GM23338 (cell line): ENCODE results near the gene ECPAS. TPM values are rescaled to one million over a fixed set of nuclear protein-coding genes. Genes with fewer than 3 reads are reported as not detected.

Experiments used
- ATAC-seq: fragments of 200-7000 bp; cut with Tn5 transposase; 3 replicates; pipeline ENCODE4 v1.9.1; 2020
- DNase-seq: peaks from one replicate; pipeline ENCODE4 v3.0.0-alpha.2; 2015; ENCODE audit warnings: low spot score
- H2AFZ ChIP-seq: fragments of 200-600 bp; sonication (generic); 2 replicates; pipeline ENCODE4 v1.8.0; 2016; ENCODE audit warnings: antibody characterized with exemption, mild to moderate bottlenecking, moderate library complexity
- H3F3A ChIP-seq: fragments of 200-600 bp; sonication (generic); replicated peaks from 2 replicates; pipeline ENCODE4 v1.8.0; 2017; ENCODE audit warnings: antibody characterized with exemption, mixed run types, low read depth
- H3K27ac ChIP-seq: fragments of 200-600 bp; sonication (generic); 2 replicates; pipeline ENCODE4 v1.6.1; 2016; ENCODE audit warnings: low read depth
- H3K27me3 ChIP-seq: fragments of 200-600 bp; sonication (generic); 2 replicates; pipeline ENCODE4 v1.8.0; 2016; ENCODE audit warnings: mild to moderate bottlenecking, mixed run types, moderate library complexity; ENCODE audit not compliant: insufficient read depth
- H3K36me3 ChIP-seq: fragments of 200-600 bp; sonication (generic); 2 replicates; pipeline ENCODE4 v1.8.0; 2016; ENCODE audit warnings: mild to moderate bottlenecking; ENCODE audit not compliant: insufficient read depth
- H3K4me1 ChIP-seq: fragments of 200-600 bp; sonication (generic); 2 replicates; pipeline ENCODE4 v1.8.0; 2016; ENCODE audit warnings: mild to moderate bottlenecking, moderate library complexity; ENCODE audit not compliant: insufficient read depth
- H3K4me2 ChIP-seq: fragments of 200-600 bp; sonication (generic); 2 replicates; pipeline ENCODE4 v1.7.1; 2017; ENCODE audit warnings: mixed run types
- H3K4me3 ChIP-seq: fragments of 200-600 bp; sonication (generic); 2 replicates; pipeline ENCODE4 v1.6.1; 2016; ENCODE audit warnings: mixed run types
- H3K79me2 ChIP-seq: fragments of 200-600 bp; sonication (generic); replicated peaks from 2 replicates; pipeline ENCODE4 v1.8.0; 2017; ENCODE audit warnings: mild to moderate bottlenecking; ENCODE audit not compliant: insufficient read depth
- H3K9me2 ChIP-seq: fragments of 200-600 bp; sonication (generic); 2 replicates; pipeline ENCODE4 v1.8.0; 2017; ENCODE audit not compliant: insufficient read depth
- H4K20me1 ChIP-seq: fragments of 200-600 bp; sonication (generic); replicated peaks from 2 replicates; pipeline ENCODE4 v1.8.0; 2017; ENCODE audit warnings: mild to moderate bottlenecking; ENCODE audit not compliant: insufficient read depth
- H3K27ac Mint-ChIP-seq: 2 replicates; pipeline ENCODE4 v1.8.0; 2020; ENCODE audit warnings: inconsistent platforms, mild to moderate bottlenecking, moderate library complexity, mixed read lengths
- H3K27me3 Mint-ChIP-seq: 3 replicates; pipeline ENCODE4 v1.8.0; 2022; ENCODE audit warnings: low read depth, mild to moderate bottlenecking, moderate library complexity, mixed read lengths, inconsistent platforms; ENCODE audit not compliant: insufficient read depth, poor library complexity
- H3K36me3 Mint-ChIP-seq: 3 replicates; pipeline ENCODE4 v1.8.0; 2021; ENCODE audit warnings: low read depth, mild to moderate bottlenecking, inconsistent platforms, moderate library complexity, mixed read lengths
- H3K4me1 Mint-ChIP-seq: 3 replicates; pipeline ENCODE4 v1.8.0; 2020; ENCODE audit warnings: mild to moderate bottlenecking, inconsistent platforms, mixed read lengths
- H3K4me3 Mint-ChIP-seq: 3 replicates; pipeline ENCODE4 v1.8.0; 2021; ENCODE audit warnings: moderate library complexity, mild to moderate bottlenecking, inconsistent platforms, mixed read lengths
- H3K9me3 Mint-ChIP-seq: 3 replicates; pipeline ENCODE4 v1.8.0; 2020; ENCODE audit warnings: moderate library complexity, mild to moderate bottlenecking, inconsistent platforms, mixed read lengths
- CREB1 ChIP-seq: fragments of 250-450 bp; sonication (Bioruptor Pico); IDR thresholded peaks from 2 replicates; pipeline ENCODE4 v1.5.0; 2020; ENCODE audit warnings: low read depth, mild to moderate bottlenecking, moderate library complexity
- EZH2phosphoT487 ChIP-seq: fragments of 200-600 bp; sonication (generic); IDR thresholded peaks from one replicate; pipeline ENCODE4 v1.8.1; 2018; ENCODE audit warnings: antibody characterized with exemption; ENCODE audit not compliant: unreplicated experiment
- JUNB ChIP-seq: IDR thresholded peaks from one replicate; pipeline ENCODE4 v1.6.1; 2016; ENCODE audit warnings: antibody characterized with exemption; ENCODE audit not compliant: unreplicated experiment
- ZNF114 ChIP-seq: fragments of 250-450 bp; sonication (Bioruptor Pico); IDR thresholded peaks from 2 replicates; pipeline ENCODE4 v1.5.0; 2020; ENCODE audit warnings: mild to moderate bottlenecking, moderate library complexity
- ZNF331 ChIP-seq: fragments of 250-450 bp; sonication (Bioruptor Pico); IDR thresholded peaks from 2 replicates; pipeline ENCODE4 v1.5.0; 2020; ENCODE audit warnings: low read depth, mild to moderate bottlenecking, moderate library complexity
- polyA plus RNA-seq: library from polyadenylated mRNA; unstranded; fragments of >200 nt; fragmentation: Nextera tagmentation; extraction: Ambion mirVana; gene quantifications from 2 replicates; pipeline ENCODE4 v1.2.1, GENCODE V29; 2016
- total RNA-seq: library from RNA; depleted of rRNA; stranded (reverse); fragments of >200 nt; shearing (Covaris generic); gene quantifications from 2 replicates; pipeline ENCODE4 v1.2.3, GENCODE V29; 2014
- TF ChIP-seq, protein P1 (sequence below): fragments of 250-450 bp; sonication (Bioruptor Pico); IDR thresholded peaks from 2 replicates; pipeline ENCODE4 v1.5.0; 2020; ENCODE audit warnings: mild to moderate bottlenecking, moderate library complexity
- TF ChIP-seq, protein P2 (sequence below): IDR thresholded peaks from one replicate; pipeline ENCODE4 v1.6.1; 2018; ENCODE audit warnings: antibody characterized with exemption; ENCODE audit not compliant: unreplicated experiment
- TF ChIP-seq, protein P3 (sequence below): IDR thresholded peaks from 2 replicates; pipeline ENCODE4 v1.6.1; 2016; ENCODE audit warnings: antibody characterized with exemption

The ECPAS gene
- total and polyA plus RNA-seq, 2 experiments from 2014 or later: 51.4 to 104 TPM

DNA sequence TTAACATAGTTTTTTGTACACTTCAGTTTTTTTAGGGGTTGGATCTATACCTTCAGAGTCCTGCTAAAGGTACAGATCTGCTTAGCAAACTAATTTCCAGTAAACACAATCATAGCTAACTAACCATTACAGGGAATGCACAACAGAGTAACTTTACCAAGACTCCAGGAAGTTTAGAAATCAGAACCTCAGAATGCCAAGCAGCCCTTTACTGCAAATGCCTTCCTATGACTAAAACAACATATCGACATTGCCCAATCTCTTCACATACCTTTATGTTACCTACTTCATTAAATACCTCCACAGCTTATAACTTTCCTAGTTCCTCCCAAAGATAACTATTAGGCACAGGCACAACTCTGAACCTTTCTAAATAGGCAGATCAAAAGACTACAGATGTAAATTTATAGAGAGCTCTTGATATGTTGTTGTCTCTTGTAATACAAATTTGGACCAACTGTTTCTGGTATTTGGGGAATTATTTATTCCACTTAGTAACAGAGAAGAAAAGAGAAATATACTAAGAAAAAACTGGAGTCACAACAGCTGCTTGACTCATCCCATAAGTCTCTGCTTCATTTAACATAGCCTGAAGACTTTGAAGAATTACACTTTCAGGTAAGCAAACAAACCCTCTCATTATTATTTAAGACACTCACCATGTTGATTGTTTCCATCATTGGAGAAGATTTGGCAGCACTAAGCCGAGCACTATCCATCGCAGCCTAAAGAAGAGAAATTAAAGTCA lies 108.2 kb downstream of the ECPAS start:
- Histone ChIP-seq H3K4me1 (no peaks in the 10 kb centered on the region), H3K27me3 (no peaks in the 10 kb centered on the region), H3K4me3 (no peak overlapping the region), H4K20me1 (no peaks in the 10 kb centered on the region; the same call in none of the 2 replicates), H3K4me2 (no peak overlapping the region), H3K27ac (no peak overlapping the region), H3K79me2 (no peaks in the 10 kb centered on the region), H3K36me3 (peaks cover 26% of the 10 kb centered on the region), H2AFZ (no peak overlapping the region), H3F3A (no peaks in the 10 kb centered on the region), H3K9me2 (no peaks in the 10 kb centered on the region)
- no peak for ATAC-seq
- DNase-seq: no peak
- Mint-ChIP-seq H3K27ac (no peak overlapping the region), H3K9me3 (no peaks in the 10 kb centered on the region), H3K4me1 (no peaks in the 10 kb centered on the region), H3K36me3 (peaks cover 66% of the 10 kb centered on the region), H3K4me3 (no peak overlapping the region), H3K27me3 (no peaks in the 10 kb centered on the region)
- TF ChIP-seq, protein P1, sequence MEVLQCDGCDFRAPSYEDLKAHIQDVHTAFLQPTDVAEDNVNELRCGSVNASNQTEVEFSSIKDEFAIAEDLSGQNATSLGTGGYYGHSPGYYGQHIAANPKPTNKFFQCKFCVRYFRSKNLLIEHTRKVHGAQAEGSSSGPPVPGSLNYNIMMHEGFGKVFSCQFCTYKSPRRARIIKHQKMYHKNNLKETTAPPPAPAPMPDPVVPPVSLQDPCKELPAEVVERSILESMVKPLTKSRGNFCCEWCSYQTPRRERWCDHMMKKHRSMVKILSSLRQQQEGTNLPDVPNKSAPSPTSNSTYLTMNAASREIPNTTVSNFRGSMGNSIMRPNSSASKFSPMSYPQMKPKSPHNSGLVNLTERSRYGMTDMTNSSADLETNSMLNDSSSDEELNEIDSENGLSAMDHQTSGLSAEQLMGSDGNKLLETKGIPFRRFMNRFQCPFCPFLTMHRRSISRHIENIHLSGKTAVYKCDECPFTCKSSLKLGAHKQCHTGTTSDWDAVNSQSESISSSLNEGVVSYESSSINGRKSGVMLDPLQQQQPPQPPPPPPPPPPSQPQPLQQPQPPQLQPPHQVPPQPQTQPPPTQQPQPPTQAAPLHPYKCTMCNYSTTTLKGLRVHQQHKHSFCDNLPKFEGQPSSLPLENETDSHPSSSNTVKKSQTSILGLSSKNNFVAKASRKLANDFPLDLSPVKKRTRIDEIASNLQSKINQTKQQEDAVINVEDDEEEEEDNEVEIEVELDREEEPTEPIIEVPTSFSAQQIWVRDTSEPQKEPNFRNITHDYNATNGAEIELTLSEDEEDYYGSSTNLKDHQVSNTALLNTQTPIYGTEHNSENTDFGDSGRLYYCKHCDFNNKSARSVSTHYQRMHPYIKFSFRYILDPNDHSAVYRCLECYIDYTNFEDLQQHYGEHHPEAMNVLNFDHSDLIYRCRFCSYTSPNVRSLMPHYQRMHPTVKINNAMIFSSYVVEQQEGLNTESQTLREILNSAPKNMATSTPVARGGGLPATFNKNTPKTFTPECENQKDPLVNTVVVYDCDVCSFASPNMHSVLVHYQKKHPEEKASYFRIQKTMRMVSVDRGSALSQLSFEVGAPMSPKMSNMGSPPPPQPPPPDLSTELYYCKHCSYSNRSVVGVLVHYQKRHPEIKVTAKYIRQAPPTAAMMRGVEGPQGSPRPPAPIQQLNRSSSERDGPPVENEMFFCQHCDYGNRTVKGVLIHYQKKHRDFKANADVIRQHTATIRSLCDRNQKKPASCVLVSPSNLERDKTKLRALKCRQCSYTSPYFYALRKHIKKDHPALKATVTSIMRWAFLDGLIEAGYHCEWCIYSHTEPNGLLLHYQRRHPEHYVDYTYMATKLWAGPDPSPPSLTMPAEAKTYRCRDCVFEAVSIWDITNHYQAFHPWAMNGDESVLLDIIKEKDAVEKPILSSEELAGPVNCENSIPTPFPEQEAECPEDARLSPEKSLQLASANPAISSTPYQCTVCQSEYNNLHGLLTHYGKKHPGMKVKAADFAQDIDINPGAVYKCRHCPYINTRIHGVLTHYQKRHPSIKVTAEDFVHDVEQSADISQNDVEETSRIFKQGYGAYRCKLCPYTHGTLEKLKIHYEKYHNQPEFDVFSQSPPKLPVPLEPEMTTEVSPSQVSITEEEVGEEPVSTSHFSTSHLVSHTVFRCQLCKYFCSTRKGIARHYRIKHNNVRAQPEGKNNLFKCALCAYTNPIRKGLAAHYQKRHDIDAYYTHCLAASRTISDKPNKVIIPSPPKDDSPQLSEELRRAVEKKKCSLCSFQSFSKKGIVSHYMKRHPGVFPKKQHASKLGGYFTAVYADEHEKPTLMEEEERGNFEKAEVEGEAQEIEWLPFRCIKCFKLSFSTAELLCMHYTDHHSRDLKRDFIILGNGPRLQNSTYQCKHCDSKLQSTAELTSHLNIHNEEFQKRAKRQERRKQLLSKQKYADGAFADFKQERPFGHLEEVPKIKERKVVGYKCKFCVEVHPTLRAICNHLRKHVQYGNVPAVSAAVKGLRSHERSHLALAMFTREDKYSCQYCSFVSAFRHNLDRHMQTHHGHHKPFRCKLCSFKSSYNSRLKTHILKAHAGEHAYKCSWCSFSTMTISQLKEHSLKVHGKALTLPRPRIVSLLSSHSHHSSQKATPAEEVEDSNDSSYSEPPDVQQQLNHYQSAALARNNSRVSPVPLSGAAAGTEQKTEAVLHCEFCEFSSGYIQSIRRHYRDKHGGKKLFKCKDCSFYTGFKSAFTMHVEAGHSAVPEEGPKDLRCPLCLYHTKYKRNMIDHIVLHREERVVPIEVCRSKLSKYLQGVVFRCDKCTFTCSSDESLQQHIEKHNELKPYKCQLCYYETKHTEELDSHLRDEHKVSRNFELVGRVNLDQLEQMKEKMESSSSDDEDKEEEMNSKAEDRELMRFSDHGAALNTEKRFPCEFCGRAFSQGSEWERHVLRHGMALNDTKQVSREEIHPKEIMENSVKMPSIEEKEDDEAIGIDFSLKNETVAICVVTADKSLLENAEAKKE (CRISPR knock-in tag): no peak
- no peak for TF ChIP-seq ZNF114
- TF ChIP-seq, protein P2, sequence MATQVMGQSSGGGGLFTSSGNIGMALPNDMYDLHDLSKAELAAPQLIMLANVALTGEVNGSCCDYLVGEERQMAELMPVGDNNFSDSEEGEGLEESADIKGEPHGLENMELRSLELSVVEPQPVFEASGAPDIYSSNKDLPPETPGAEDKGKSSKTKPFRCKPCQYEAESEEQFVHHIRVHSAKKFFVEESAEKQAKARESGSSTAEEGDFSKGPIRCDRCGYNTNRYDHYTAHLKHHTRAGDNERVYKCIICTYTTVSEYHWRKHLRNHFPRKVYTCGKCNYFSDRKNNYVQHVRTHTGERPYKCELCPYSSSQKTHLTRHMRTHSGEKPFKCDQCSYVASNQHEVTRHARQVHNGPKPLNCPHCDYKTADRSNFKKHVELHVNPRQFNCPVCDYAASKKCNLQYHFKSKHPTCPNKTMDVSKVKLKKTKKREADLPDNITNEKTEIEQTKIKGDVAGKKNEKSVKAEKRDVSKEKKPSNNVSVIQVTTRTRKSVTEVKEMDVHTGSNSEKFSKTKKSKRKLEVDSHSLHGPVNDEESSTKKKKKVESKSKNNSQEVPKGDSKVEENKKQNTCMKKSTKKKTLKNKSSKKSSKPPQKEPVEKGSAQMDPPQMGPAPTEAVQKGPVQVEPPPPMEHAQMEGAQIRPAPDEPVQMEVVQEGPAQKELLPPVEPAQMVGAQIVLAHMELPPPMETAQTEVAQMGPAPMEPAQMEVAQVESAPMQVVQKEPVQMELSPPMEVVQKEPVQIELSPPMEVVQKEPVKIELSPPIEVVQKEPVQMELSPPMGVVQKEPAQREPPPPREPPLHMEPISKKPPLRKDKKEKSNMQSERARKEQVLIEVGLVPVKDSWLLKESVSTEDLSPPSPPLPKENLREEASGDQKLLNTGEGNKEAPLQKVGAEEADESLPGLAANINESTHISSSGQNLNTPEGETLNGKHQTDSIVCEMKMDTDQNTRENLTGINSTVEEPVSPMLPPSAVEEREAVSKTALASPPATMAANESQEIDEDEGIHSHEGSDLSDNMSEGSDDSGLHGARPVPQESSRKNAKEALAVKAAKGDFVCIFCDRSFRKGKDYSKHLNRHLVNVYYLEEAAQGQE: no peak
- no peak for TF ChIP-seq ZNF331 (CRISPR knock-in tag)
- TF ChIP-seq JUNB: no peak
- no peak for TF ChIP-seq EZH2phosphoT487
- TF ChIP-seq, protein P3, sequence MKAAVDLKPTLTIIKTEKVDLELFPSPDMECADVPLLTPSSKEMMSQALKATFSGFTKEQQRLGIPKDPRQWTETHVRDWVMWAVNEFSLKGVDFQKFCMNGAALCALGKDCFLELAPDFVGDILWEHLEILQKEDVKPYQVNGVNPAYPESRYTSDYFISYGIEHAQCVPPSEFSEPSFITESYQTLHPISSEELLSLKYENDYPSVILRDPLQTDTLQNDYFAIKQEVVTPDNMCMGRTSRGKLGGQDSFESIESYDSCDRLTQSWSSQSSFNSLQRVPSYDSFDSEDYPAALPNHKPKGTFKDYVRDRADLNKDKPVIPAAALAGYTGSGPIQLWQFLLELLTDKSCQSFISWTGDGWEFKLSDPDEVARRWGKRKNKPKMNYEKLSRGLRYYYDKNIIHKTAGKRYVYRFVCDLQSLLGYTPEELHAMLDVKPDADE: no peak
- TF ChIP-seq CREB1: no peak
